EH (cell line): ENCODE results near the gene PPP1R9A.

Experiments used
- DNase-seq: peaks from one replicate; pipeline ENCODE4 v3.0.0-alpha.2; 2015; ENCODE audit warnings: low read depth

Gene PPP1R9A

DNA sequence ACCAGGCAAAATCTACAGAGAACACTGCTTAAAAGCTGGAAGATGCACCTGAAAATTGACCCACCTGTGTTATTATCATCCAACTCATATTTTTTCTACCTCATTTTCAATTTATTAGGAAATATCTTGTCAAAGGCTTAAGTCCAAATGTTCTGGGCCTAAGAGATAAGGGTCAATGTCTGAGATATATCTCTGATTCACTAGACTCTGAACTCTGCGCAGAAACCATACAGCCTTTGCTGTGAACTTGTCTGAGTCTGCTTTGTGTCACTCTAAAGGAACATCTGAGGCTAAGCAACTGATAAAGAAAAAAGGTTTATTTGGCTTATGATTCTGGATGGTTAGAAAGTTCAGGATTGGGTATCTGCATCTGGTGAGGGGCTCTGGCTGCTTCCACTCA lies 413.3 kb downstream of the PPP1R9A start:
- no peak for DNase-seq

DNA sequence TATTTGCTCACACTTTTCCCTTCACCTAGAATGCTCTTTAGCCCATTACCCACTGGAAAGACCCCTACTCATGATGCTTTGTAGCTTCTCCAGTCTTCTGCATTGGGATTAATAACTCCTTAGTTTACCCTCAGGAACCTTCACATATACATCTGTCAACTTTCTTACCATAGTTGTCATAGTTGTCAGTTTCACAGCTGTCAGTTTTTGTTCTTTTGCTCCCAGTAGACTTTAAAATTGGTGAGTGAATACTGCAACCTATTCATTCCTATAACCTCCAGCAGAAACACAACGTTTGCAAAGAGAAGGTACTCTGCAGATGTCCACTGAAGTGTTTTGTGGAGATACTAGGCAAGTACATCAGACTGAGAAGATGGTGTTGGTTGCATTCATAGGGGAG lies 414.3 kb downstream of the PPP1R9A start:
- DNase-seq = no peak

DNA sequence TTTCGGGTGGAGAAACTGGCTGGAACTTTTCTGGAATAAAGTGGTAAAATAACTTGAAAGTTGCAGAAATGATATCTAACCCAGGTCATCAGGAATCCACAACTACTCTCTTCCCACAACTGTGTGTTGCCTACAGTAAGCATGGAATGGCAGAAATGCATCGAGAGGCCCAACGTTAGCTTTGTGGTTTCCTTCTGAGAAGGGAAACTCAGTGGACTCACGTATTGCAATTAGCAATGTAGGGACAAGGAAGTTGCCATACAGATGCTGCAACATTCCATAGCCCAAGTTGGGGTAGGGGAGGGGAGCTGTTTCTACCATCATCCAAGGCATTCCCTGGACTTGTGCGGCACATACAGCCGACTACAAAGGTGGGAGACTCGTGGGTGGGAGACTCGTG lies 415.0 kb downstream of the PPP1R9A start:
- DNase-seq = no peak

DNA sequence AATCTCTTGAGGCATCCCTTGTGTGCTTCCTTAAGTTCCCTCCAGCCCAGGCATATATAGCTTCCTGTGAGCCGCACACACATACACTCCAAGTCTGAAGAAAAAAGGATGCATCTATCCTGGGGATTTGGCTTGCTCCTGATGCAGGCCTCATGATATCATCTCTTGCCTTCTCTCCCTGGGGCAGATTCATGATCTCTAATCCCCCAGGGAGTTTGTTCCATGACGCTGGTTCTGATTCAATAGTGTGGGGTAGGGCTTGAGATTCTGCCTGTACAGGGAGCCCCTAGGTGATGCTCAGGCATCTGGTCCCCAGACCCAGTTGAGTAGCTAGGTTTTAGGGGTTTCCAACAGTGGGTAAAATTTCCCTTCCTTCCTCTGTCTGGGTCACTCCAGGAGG lies 415.5 kb downstream of the PPP1R9A start:
- no peak for DNase-seq

DNA sequence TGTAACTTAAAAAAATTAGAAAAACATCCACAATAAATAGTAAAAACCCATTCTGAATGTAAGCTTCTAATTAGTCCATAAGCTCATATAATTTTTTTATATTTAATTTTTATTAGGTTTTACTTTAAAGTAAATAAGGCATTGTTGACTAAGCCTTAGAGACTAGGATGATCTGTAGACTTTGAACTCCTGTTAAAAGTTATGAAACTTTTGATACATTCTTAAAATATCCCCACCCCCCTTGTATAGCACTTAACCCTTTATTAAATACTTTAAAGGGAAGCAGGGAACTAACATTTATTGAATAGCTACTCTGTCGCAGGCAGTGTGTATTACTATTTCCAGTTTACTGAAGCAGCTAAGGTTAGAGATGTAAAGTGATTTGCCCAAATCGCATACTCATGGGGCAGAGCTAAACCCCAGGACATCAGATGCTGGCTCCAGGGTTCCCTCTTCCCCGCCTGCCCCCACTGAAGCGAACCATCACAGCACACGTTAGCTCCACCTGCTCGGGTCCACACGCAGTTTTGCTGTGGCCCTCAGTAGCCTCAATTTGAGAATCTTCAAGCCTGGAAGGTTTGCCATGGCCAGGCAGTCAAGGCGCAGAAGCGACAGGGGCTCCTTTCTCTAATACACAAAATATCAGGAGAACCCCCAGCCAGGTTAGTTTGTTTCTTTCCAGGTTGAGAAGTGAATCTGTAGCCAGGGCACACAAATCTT lies 416.2 kb downstream of the PPP1R9A start:
- no peak for DNase-seq

DNA sequence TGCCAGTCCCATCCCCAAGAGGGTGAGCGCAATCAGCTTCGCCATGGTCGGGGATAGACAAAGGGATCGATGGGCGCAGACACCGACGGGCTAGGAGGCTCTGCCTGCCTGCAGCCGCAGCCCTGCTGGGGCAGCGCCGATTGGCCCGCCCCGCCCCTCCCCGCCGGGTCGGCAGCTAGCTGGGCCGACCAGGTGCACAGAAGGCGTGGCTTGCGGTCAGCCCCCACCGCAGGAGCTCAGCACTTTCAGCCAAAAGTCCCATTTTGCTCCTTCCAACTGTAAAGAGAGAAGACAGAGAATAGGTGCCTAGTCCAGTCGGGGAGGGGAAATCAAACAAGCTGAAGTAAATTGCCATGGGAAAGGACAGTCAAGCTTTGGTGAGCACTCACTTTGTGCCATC lies 417.0 kb downstream of the PPP1R9A start, which contains the start of gene PON1:
Gene PON1, minus strand, starts transcription at position 102 of the 400 bp plus-strand sequence. Its CDS starts 57 bp downstream, at position 45.
- no peak for DNase-seq

DNA sequence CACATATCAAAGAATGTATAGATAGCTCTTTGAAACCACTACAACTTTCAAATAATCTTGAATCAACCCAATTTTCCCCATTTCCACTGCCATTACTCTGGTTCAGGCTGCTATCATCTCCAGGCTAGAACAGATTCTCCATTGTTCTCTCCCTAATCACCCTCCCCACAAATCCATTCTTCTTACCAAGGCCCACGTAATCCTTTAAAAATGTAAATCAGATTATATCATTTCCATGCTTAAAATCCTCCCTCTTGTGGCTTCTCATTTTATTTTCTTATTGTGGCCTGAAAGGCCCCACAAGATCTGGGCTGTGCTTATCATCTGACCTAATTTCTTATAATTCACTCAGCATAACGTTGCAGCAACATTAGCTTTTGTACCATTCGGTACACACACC lies 420.0 kb downstream of the PPP1R9A start:
- DNase-seq = no peak

DNA sequence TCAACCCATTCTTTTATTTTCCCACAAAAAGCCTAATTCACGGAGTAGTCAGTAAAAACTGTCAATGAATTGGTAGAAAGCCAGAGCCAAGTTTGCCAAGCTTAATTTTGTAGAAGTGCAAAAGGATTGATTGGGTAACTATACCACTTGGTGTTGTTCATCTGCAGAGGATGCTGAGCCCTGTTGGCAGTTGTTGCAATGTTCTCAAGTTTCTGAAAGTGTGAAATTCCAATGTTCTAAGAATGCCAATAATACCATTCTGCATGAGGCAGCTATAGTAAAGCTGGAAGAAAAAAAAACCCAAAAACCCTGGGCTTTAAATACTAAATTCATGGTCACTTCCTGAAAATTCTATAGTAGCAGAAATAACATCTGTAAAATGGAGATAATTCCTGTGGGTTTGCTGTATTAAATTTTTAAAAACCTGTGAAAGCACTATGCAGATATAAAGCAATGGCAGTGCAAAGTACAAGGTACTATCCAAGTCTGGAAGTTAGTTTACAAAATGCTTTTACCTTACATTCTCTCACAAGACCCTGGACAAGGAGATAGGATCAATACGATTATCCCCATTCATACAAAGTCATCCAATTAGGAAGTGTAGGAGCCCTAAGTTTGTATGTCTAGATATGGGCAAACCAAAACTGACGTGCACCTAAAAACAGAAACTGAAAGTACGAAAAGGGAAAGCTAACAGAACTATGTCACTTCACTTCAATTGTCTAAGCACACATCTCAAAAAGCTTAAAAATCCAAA lies 423.0 kb downstream of the PPP1R9A start:
- peak; percentile 13 for DNase-seq

DNA sequence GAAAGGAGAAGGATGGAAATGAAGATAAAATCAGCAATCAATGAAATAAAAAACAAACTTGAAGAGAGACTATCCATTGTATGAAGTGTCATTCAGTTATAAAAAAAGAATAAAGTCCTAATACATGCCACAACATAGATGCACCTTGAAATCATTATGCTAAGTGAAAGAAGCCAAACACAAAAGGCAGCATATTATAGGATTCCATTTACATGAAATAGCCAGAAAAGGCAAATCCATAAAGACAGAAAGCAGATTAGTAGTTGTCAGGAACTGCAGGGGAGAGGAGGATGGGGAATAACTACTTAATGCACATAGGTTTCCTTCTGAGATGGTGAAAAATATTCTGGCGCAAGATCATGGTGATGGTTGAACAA lies 423.6 kb downstream of the PPP1R9A start:
- DNase-seq = no peak

DNA sequence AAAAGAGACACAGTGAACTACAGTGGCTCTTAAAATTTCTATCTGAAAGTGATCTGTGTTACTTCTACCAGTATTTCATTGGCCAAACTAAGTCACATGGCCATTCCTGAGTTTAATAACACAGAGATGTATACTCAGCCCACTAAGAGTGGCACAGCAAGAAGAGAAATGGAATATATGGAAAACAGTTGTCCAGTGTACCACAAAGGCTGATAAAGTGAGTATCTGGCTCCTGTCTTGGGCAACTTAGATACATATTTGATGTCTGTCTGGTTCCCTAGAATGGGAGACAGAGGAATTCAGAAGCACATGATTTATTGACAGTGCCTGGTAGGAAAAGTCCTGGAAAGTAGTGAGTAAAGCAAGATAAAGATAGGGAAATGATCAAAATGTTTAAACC lies 427.1 kb downstream of the PPP1R9A start:
- DNase-seq = no peak

DNA sequence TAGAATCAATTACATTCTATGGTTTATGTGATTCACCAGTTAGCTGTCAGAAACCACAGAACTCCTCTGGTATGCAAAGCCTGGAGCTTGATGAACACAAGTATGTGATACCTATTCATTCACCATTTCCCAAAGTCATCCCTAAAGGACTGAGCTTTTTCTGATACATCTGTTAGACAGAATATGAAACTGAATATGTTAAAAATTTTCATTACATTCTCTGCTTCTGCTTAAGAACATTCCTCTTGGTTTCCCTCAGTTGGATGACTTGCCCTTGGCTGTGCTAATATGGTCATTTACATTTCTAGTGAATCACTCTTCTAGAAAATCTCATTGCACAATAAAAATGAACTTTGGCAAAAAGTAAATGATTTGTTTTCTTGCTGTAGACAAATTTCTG lies 427.7 kb downstream of the PPP1R9A start:
- peak; percentile 29 for DNase-seq

DNA sequence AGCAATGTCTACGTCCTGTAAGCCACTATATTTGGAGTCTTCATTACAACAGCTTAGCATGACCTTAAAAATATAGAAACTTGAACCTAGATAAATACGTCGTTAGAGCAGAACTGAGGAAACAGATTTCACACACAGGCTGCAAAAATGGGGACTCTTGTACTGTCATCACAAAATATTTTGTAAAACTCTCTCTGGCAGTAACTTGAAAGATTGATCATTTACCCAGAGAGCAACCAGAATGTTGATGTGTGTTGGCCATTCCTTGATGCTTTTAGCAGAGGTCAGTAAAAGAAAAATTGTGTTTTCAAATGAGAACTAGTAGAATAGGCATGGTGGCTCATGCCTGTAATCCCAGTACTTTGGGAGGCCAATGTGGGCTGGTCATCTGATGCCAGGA lies 431.4 kb downstream of the PPP1R9A start:
- DNase-seq = no peak

DNA sequence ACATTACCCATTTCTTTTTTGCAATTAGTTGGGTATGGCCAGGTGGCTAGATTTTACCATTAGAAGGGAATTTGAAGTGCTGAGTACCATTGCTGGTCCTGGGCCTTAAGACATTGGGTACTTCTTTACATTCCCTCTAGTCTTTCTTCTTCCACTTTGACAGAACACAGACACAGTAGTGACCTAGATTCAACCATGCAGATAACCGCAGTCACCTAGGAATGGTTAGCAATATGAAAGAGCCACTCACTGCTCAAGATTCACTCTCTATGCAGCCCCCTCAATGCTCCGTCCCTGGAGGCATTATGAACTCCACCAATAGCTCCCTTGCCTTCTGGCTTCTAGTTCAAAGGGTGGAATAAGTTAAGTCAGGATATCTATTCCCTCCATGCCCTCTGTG lies 433.1 kb downstream of the PPP1R9A start:
- no peak for DNase-seq

DNA sequence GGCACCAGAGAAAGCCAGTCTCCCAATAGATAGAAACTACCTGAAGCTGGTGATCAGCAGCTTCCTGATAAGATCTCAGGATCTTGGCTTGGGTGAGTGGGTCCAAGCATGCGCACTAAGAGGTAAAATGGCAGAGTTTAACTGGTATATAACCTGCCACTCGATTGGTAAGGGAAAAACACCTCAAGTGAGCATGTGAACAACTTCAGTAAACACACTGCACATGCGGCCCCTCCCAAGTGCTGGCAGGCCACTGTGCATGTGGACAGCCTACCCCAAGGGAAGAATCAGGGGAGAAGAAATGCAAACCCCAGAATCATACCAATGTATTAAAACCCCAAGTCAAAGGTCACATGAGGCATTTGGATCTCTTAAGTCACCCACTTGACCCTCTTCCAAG lies 434.6 kb downstream of the PPP1R9A start:
- DNase-seq = no peak

DNA sequence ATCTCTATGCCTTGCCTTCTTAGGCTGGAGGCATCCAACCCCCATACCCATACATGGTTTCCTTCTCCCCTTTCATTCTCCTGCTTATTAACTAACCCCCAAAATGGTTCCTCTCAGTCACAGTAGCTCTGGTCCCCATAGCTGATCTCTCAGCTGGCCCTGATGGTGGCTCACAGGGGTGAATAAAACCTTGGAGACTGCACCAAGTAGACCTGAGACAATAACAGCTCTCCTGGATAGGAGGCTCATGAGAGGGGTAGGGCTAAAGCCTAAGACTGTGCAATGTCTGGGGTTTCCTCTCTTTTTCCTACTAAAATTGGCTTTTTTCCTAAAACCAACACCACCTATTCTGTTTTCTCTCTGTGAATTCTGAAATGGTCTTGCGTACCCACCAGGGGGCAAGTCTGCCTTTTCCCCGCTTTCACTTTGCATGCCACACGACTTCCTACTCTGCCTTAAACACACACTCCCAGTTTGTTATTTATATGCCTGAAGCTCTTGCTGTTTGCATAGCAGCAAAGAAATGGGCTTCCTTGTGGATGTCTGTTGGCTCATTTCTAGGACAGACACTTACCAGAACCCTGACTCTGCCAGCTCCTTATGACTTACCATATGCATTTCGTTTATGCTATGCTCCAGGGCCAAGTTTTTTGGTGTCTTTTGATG lies 435.4 kb downstream of the PPP1R9A start:
- DNase-seq = no peak
